GM12874 (cell line): Measurements from ENCODE around the gene PEBP1.
A peak's percentile ranks its signal among the peaks of the same experiment; 100 is the strongest.

Source experiments
- CTCF ChIP-seq: IDR thresholded peaks from 2 replicates; pipeline ENCODE4 v1.5.1; 2011; ENCODE audit warnings: low read depth, mild to moderate bottlenecking, control low read depth, low read length, moderate library complexity; ENCODE audit not compliant: insufficient read depth

Gene PEBP1

GRCh38 chr12:118160536-118160935 lies 24.6 kb downstream of the PEBP1 start:
- TF ChIP-seq CTCF, result no peak

- peak; percentile 34; the same call in 1 of the 2 replicates for TF ChIP-seq CTCF
These were observed 29.0 kb downstream of the PEBP1 start for GRCh38 chr12:118164798-118165486.

GRCh38 chr12:118166946-118167345 lies 31.0 kb downstream of the PEBP1 start:
- no peak for TF ChIP-seq CTCF

GRCh38 chr12:118175823-118176447 lies 40.0 kb downstream of the PEBP1 start:
- no peak for TF ChIP-seq CTCF

- no peak for TF ChIP-seq CTCF
These were observed 47.2 kb downstream of the PEBP1 start for GRCh38 chr12:118183155-118183554.

GRCh38 chr12:118183711-118184110 lies 47.8 kb downstream of the PEBP1 start:
- TF ChIP-seq CTCF, result no peak

- no peak for TF ChIP-seq CTCF
These were observed 49.9 kb downstream of the PEBP1 start for GRCh38 chr12:118185602-118186397.
